Loucy (cell line): Measurements from ENCODE around the gene LKAAEAR1.

Experiments
- H2AFZ ChIP-seq: fragments of 200-600 bp; sonication (generic); 2 replicates; pipeline ENCODE4 v1.6.0; 2016; ENCODE audit warnings: antibody characterized with exemption, mild to moderate bottlenecking, low read length, moderate library complexity
- H3F3A ChIP-seq: fragments of 200-600 bp; 2 replicates; pipeline ENCODE4 v1.6.0; 2016; ENCODE audit warnings: antibody characterized with exemption, low read depth, mild to moderate bottlenecking
- H3K27me3 ChIP-seq: fragments of 200-600 bp; sonication (generic); 2 replicates; pipeline ENCODE4 v1.6.1; 2014; ENCODE audit warnings: low read length, mild to moderate bottlenecking; ENCODE audit not compliant: insufficient read depth, poor library complexity, severe bottlenecking
- H3K36me3 ChIP-seq: fragments of 200-600 bp; sonication (generic); 2 replicates; pipeline ENCODE4 v1.6.1; 2016; ENCODE audit warnings: low read length; ENCODE audit not compliant: insufficient read depth
- H3K4me1 ChIP-seq: fragments of 200-600 bp; sonication (generic); 2 replicates; pipeline ENCODE4 v1.5.1; 2014; ENCODE audit warnings: low read length, mild to moderate bottlenecking; ENCODE audit not compliant: insufficient read depth, poor library complexity, severe bottlenecking
- H3K4me2 ChIP-seq: fragments of 200-600 bp; sonication (generic); 2 replicates; pipeline ENCODE4 v1.6.0; 2014; ENCODE audit warnings: antibody characterized with exemption, low read length, low read depth, mild to moderate bottlenecking; ENCODE audit not compliant: poor library complexity, severe bottlenecking
- H3K4me3 ChIP-seq: fragments of 200-600 bp; sonication (generic); 2 replicates; pipeline ENCODE4 v1.5.1; 2014; ENCODE audit warnings: low read length, mild to moderate bottlenecking, mixed read lengths; ENCODE audit not compliant: poor library complexity, severe bottlenecking
- H3K79me2 ChIP-seq: fragments of 200-600 bp; sonication (generic); 2 replicates; pipeline ENCODE4 v1.6.1; 2014; ENCODE audit warnings: low read length; ENCODE audit not compliant: insufficient read depth
- H3K9ac ChIP-seq: fragments of 200-600 bp; sonication (generic); 2 replicates; pipeline ENCODE4 v1.6.0; 2014; ENCODE audit warnings: mild to moderate bottlenecking, low read depth, low read length, moderate library complexity; ENCODE audit not compliant: poor library complexity, severe bottlenecking
- H3K9me2 ChIP-seq: fragments of 200-600 bp; sonication (generic); replicated peaks from 2 replicates; pipeline ENCODE4 v1.6.1; 2016; ENCODE audit warnings: low read depth, low read length, mixed read lengths
- H3K9me3 ChIP-seq: fragments of 200-600 bp; sonication (generic); 2 replicates; pipeline ENCODE4 v1.6.1; 2014; ENCODE audit warnings: mild to moderate bottlenecking, antibody characterized with exemption, low read length, low read depth; ENCODE audit not compliant: insufficient read depth
- H4K20me1 ChIP-seq: fragments of 200-600 bp; sonication (generic); 2 replicates; pipeline ENCODE4 v1.6.0; 2014; ENCODE audit warnings: antibody characterized with exemption, low read length, mild to moderate bottlenecking; ENCODE audit not compliant: insufficient read depth, poor library complexity, severe bottlenecking
- CTCF ChIP-seq: fragments of 200-600 bp; sonication (generic); conservative IDR thresholded peaks from 2 replicates; pipeline ENCODE4 v1.5.1; 2014; ENCODE audit warnings: mild to moderate bottlenecking, antibody characterized with exemption, low read length
- EZH2phosphoT487 ChIP-seq: fragments of 200-600 bp; IDR thresholded peaks from 2 replicates; pipeline ENCODE4 v1.6.1; 2018; ENCODE audit warnings: antibody characterized with exemption, mild to moderate bottlenecking, moderate library complexity, borderline replicate concordance

LKAAEAR1 gene

GRCh38 chr20:64109831-64110391, 25.7 kb upstream of the LKAAEAR1 start:
- H3K4me2 ChIP-seq: no peak overlapping the region
- no peaks in the 10 kb centered on the region for H3K9me2 ChIP-seq
- no peaks in the 10 kb centered on the region for H3K27me3 ChIP-seq
- H2AFZ ChIP-seq: no peak overlapping the region
- no peaks in the 10 kb centered on the region for H3K9me3 ChIP-seq
- H3K36me3 ChIP-seq: no peaks in the 10 kb centered on the region
- TF ChIP-seq EZH2phosphoT487 (no peak), CTCF (no peak)
- no peak overlapping the region for H3K9ac ChIP-seq
- H3K4me3 ChIP-seq: no peak overlapping the region
- H4K20me1 ChIP-seq: no peaks in the 10 kb centered on the region
- no peaks in the 10 kb centered on the region for H3F3A ChIP-seq
- peaks cover 3% of the 10 kb centered on the region for H3K4me1 ChIP-seq
- H3K79me2 ChIP-seq: no peaks in the 10 kb centered on the region

- TF ChIP-seq EZH2phosphoT487: no peak
- no peak for TF ChIP-seq CTCF
- Histone ChIP-seq H2AFZ (no peak overlapping the region), H3F3A (no peaks in the 10 kb centered on the region), H3K4me3 (no peak overlapping the region), H4K20me1 (no peaks in the 10 kb centered on the region), H3K36me3 (no peaks in the 10 kb centered on the region), H3K9ac (no peak overlapping the region), H3K9me3 (no peaks in the 10 kb centered on the region), H3K27me3 (no peaks in the 10 kb centered on the region), H3K4me1 (peaks cover 3% of the 10 kb centered on the region), H3K79me2 (no peaks in the 10 kb centered on the region), H3K4me2 (no peak overlapping the region), H3K9me2 (no peaks in the 10 kb centered on the region)
These were observed 24.8 kb upstream of the LKAAEAR1 start for GRCh38 chr20:64108731-64109681.

DNA sequence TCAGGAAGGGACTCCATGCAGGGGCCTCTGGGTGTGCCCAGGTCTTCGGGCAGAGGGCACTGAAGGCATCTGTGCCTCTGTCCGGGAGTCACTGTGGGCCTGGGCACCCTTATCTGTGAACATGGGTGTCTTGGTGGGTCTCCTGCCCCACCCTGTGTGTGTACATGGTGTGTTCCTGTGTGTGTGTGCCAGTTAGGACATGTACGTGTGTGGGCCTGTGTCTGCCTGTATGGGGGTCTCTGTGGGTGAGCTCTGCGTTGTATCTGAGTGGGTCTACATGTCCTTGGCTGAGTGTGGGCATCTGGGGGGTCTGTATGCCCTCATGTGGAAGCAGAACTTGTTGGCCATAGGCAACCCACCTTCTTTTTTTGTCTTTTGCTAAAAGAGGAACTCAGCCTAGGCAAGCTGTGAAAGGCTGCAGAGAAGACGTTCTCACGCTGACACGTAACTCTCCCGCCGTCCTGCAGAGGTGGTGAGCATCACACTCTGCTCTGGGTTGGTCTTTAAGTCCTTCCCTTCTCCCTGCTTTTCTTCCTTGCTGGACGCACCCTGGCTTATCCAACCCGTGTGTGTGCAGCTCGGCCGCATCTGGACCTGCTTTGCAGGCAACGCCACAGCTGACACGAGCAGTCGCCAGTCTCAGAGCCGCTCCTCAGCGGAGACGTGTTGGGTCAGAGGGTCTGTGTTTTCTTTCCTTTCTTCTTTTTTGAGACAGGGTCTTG, 23.7 kb upstream of the LKAAEAR1 start:
- TF ChIP-seq EZH2phosphoT487 (no peak), CTCF (no peak)
- Histone ChIP-seq H3K9me2 (no peaks in the 10 kb centered on the region), H3F3A (no peaks in the 10 kb centered on the region), H3K4me2 (no peak overlapping the region), H3K9ac (no peak overlapping the region), H3K36me3 (no peaks in the 10 kb centered on the region), H3K9me3 (no peaks in the 10 kb centered on the region), H3K4me3 (no peak overlapping the region), H3K79me2 (no peaks in the 10 kb centered on the region), H4K20me1 (no peaks in the 10 kb centered on the region), H2AFZ (no peak overlapping the region), H3K4me1 (peaks cover 3% of the 10 kb centered on the region), H3K27me3 (no peaks in the 10 kb centered on the region)
